K562 (cell line): ENCODE results near the gene EMC1. TPM values are rescaled to one million over a fixed set of nuclear protein-coding genes. Genes with fewer than 3 reads are reported as not detected.

Source experiments
- DIDO1 ChIP-seq: fragments of 450-650 bp; IDR thresholded peaks from 2 replicates; pipeline ENCODE4 v1.6.1; 2016; ENCODE audit warnings: low read depth, missing biosample characterization, missing genetic modification characterization
- ELF4 ChIP-seq: fragments of 450-650 bp; formaldehyde crosslinking; IDR thresholded peaks from 2 replicates; pipeline ENCODE4 v1.4.0; 2022; ENCODE audit warnings: missing genetic modification characterization
- ETS1 ChIP-seq: conservative IDR thresholded peaks from 2 replicates; pipeline ENCODE4 v1.6.1; 2011; ENCODE audit warnings: low read depth, mild to moderate bottlenecking, low read length; ENCODE audit not compliant: control insufficient read depth
- HMG20B ChIP-seq: fragments of 250-450 bp; sonication (Bioruptor Pico); IDR thresholded peaks from 2 replicates; pipeline ENCODE4 v1.5.0; 2021; ENCODE audit warnings: mild to moderate bottlenecking
- HOMEZ ChIP-seq: fragments of 250-450 bp; sonication (Bioruptor Pico); IDR thresholded peaks from 2 replicates; pipeline ENCODE4 v1.4.0; 2020; ENCODE audit warnings: mild to moderate bottlenecking, moderate library complexity
- IFI16 ChIP-seq: fragments of 250-450 bp; sonication (Bioruptor Pico); IDR thresholded peaks from 2 replicates; pipeline ENCODE4 v2.1.2; 2022; ENCODE audit warnings: mild to moderate bottlenecking, inconsistent platforms
- MAFG ChIP-seq: fragments of 450-650 bp; conservative IDR thresholded peaks from 2 replicates; pipeline ENCODE4 v1.6.1; 2016; ENCODE audit warnings: missing genetic modification characterization, missing compliant biosample characterization
- NRF1 ChIP-seq, 2 experiments: fragments of 450-650 bp; IDR thresholded peaks in 1 of 2; conservative IDR thresholded peaks in 1 of 2; 2 replicates each; pipeline ENCODE4 v1.6.1; 2014; ENCODE audit warnings: mild to moderate bottlenecking in 2 of 2
- RBM14 ChIP-seq: fragments of 200-400 bp; formaldehyde crosslinking; IDR thresholded peaks from 2 replicates; pipeline ENCODE4 v1.6.1; 2018; ENCODE audit warnings: low read depth, mild to moderate bottlenecking, low read length, moderate library complexity, borderline replicate concordance; ENCODE audit not compliant: insufficient read depth
- SMARCC2 ChIP-seq: fragments of 450-650 bp; IDR thresholded peaks from 2 replicates; pipeline ENCODE4 v1.6.1; 2017; ENCODE audit warnings: antibody characterized with exemption, moderate library complexity, mild to moderate bottlenecking, low read depth
- SOX6 ChIP-seq: fragments of 450-650 bp; IDR thresholded peaks from 2 replicates; pipeline ENCODE4 v1.6.1; 2014; ENCODE audit warnings: mild to moderate bottlenecking
- SUPT5H ChIP-seq: fragments of 450-650 bp; IDR thresholded peaks from 2 replicates; pipeline ENCODE4 v1.6.1; 2016
- TSHZ1 ChIP-seq: fragments of 250-450 bp; sonication (Bioruptor Pico); IDR thresholded peaks from 2 replicates; pipeline ENCODE4 v1.4.0; 2020; ENCODE audit warnings: mild to moderate bottlenecking, moderate library complexity
- XRCC3 ChIP-seq: fragments of 450-650 bp; IDR thresholded peaks from 2 replicates; pipeline ENCODE4 v1.6.1; 2017; ENCODE audit warnings: mild to moderate bottlenecking, moderate library complexity
- ZNF165 ChIP-seq: fragments of 250-450 bp; sonication (Bioruptor Pico); IDR thresholded peaks from 2 replicates; pipeline ENCODE4 v1.4.0; 2020; ENCODE audit warnings: borderline replicate concordance
- ZNF253 ChIP-seq: fragments of 250-450 bp; sonication (Bioruptor Pico); conservative IDR thresholded peaks from 2 replicates; pipeline ENCODE4 v1.6.1; 2021; ENCODE audit warnings: mild to moderate bottlenecking
- polyA plus RNA-seq, 8 experiments: library from polyadenylated mRNA; depleted of rRNA in 4 of 8; stranded (reverse) in 5 of 8; unstranded in 3 of 8; fragments of >200 nt; fragmentation: Nextera tagmentation in 2 of 8; fragmentation: Illumina TruSeq in 1 of 8; extraction: Ambion mirVana in 2 of 8; extraction: Trizol in 1 of 8; gene quantifications; 2 replicates each; pipeline versions ENCODE4 v1.2.1 to v1.2.3, GENCODE V29; 2011 to 2014; ENCODE audit warnings: inconsistent platforms in 1 of 8, missing spikeins in 1 of 8
- total RNA-seq, 7 experiments: library from RNA; depleted of rRNA in 6 of 7; stranded (reverse); fragments of >200 nt in 6 of 7; fragmentation: Illumina TruSeq in 2 of 7; extraction: Trizol in 2 of 7; gene quantifications; 2 replicates each; pipeline versions ENCODE4 v1.2.1 to v1.2.3, GENCODE V29; 2011 to 2021; ENCODE audit warnings: low replicate concordance in 1 of 7
- TF ChIP-seq, protein P1 (sequence below): fragments of 450-650 bp; IDR thresholded peaks from 2 replicates; pipeline ENCODE4 v1.6.1; 2016; ENCODE audit warnings: antibody characterized with exemption
- TF ChIP-seq, protein P2 (sequence below): fragments of 450-650 bp; formaldehyde crosslinking; IDR thresholded peaks from 2 replicates; pipeline ENCODE4 v1.4.0; 2020; ENCODE audit warnings: mild to moderate bottlenecking, moderate library complexity

EMC1 gene
- total and polyA plus RNA-seq, 9 of the 15 experiments (the other 6 are each of a cell fraction or from before 2014, with no cell fraction given) = 17.8 to 88.2 (median 37.4) TPM

DNA sequence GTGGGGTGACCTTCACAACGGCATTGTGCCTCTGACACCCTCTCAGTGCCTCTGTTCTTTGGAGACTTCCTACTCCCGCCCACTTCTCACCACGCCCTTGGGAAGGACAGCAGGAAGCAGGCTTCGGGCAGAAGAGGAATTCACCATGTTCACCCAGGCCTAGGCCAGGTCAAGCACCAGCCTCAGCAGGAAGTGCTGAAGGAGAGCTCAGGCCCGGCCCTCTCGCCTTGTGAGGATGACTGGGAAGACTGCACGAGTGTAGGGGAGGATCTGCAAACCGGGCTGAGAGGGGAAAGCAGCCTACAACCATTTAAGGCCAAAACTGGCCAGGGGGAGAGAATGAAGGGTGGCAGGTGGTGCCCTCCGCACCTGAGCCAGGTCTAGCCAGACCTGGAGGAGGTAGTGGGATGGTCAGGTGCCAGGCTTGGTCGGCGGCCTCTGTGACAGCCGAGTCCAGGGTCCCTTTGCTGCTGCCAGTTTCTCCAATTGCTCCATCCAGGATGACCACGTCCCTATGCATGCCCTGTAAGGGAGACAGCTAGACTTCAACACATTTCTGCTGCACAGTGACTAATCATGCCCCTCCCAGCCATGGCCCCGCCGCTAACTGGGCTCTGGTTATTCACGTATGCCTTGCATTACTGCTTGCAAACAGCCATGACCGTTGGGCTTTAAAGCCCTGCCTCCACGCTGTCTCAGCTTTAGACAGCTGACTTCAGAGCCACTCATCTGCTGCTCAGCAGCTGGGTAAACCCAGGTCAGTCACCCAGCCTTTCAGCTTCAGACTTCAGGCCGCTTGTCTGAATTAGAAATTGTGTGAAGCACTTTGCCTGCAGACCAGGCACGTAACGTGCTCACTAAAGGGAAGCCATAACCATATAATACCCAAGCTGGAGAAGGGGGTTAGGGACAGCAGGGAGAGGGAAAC, 9.2 kb upstream of the EMC1 start (continued):
- TF ChIP-seq HOMEZ (CRISPR knock-in tag) = no peak
- peak; percentile 64 for TF ChIP-seq SUPT5H
- TF ChIP-seq ZNF253 = no peak
- TF ChIP-seq TSHZ1 (CRISPR knock-in tag) = no peak
- no peak for TF ChIP-seq MAFG (tag)
- no peak for TF ChIP-seq DIDO1
- no peak for TF ChIP-seq ZNF165 (CRISPR knock-in tag)
- TF ChIP-seq RBM14 = no peak
- TF ChIP-seq HMG20B (CRISPR knock-in tag) = no peak
- TF ChIP-seq IFI16 (CRISPR knock-in tag) = no peak
- no peak for TF ChIP-seq NRF1 (conservative IDR thresholded peaks at IDR 0.05 in 1 of 2, IDR thresholded peaks at IDR 0.05 in 1 of 2)
- TF ChIP-seq, protein P1, sequence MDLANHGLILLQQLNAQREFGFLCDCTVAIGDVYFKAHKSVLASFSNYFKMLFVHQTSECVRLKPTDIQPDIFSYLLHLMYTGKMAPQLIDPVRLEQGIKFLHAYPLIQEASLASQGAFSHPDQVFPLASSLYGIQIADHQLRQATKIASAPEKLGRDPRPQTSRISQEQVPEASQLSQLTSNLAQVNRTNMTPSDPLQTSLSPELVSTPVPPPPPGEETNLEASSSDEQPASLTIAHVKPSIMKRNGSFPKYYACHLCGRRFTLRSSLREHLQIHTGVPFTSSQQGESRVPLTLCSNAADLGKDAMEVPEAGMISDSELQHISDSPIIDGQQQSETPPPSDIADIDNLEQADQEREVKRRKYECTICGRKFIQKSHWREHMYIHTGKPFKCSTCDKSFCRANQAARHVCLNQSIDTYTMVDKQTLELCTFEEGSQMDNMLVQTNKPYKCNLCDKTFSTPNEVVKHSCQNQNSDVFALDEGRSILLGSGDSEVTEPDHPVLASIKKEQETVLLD = no peak
- TF ChIP-seq SOX6 = no peak
- TF ChIP-seq ELF4 (CRISPR knock-in tag) = no peak
- TF ChIP-seq XRCC3 = no peak
- TF ChIP-seq, protein P2, sequence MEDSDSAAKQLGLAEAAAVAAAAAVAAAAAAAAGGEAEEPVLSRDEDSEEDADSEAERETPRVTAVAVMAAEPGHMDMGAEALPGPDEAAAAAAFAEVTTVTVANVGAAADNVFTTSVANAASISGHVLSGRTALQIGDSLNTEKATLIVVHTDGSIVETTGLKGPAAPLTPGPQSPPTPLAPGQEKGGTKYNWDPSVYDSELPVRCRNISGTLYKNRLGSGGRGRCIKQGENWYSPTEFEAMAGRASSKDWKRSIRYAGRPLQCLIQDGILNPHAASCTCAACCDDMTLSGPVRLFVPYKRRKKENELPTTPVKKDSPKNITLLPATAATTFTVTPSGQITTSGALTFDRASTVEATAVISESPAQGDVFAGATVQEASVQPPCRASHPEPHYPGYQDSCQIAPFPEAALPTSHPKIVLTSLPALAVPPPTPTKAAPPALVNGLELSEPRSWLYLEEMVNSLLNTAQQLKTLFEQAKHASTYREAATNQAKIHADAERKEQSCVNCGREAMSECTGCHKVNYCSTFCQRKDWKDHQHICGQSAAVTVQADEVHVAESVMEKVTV = no peak
- peak; percentile 57; the same call in 1 of the 2 replicates for TF ChIP-seq ETS1
- TF ChIP-seq SMARCC2 = no peak
